PFSK-1 (cell line): ENCODE results near the gene TAF6.

Source experiments
- FOXP2 ChIP-seq: optimal IDR thresholded peaks from 2 replicates; pipeline ENCODE3; 2011; ENCODE audit warnings: borderline replicate concordance, control low read depth, inconsistent platforms; ENCODE audit not compliant: insufficient read depth; ENCODE audit errors: extremely low read length, extremely low read depth
- POLR2AphosphoS5 ChIP-seq: IDR thresholded peaks from 2 replicates; pipeline ENCODE4 v1.6.1; 2012; ENCODE audit warnings: low read depth, mild to moderate bottlenecking, control low read depth, low read length, moderate library complexity
- REST ChIP-seq, 2 experiments: IDR thresholded peaks; 2 replicates each; pipeline versions ENCODE4 v1.6.1 to v1.8.0; 2011 to 2012; ENCODE audit warnings: low read depth in 2 of 2, low read length in 2 of 2, control low read depth in 1 of 2, inconsistent platforms in 1 of 2, mild to moderate bottlenecking in 1 of 2, moderate library complexity in 1 of 2; ENCODE audit not compliant: insufficient read depth in 1 of 2
- SIN3A ChIP-seq: IDR thresholded peaks from 2 replicates; pipeline ENCODE4 v1.6.1; 2012; ENCODE audit warnings: mild to moderate bottlenecking, low read length, moderate library complexity, borderline replicate concordance; ENCODE audit not compliant: insufficient read depth
- TAF1 ChIP-seq: IDR thresholded peaks from 2 replicates; pipeline ENCODE4 v1.6.1; 2012; ENCODE audit warnings: low read length, control low read depth, borderline replicate concordance; ENCODE audit not compliant: insufficient read depth

Gene TAF6

GRCh38 chr7:100148559-100149328 is 29.6 kb upstream of the TAF6 start, which contains the start of gene LAMTOR4:
Gene LAMTOR4 (plus strand): TSS chr7:100148918. CDS start chr7:100148973, 55 bp downstream.
- TF ChIP-seq FOXP2 (peak; percentile 84), REST (IDR thresholded peaks at IDR 0.05; ENCODE audit: insufficient read depth in 1 of 2, low read depth in 2 of 2, low read length in 2 of 2) (no peak), POLR2AphosphoS5 (peak; percentile 77), TAF1 (0 out of 2 replicates have a peak, but pooled peaks have one; percentile 44), SIN3A (peak; percentile 39; the same call in 1 of the 2 replicates)

- TF ChIP-seq SIN3A (no peak), TAF1 (no peak), REST (IDR thresholded peaks at IDR 0.05; ENCODE audit: insufficient read depth in 1 of 2, low read depth in 2 of 2, low read length in 2 of 2) (no peak), POLR2AphosphoS5 (no peak), FOXP2 (no peak)
Measured at GRCh38 chr7:100148225-100148558, 29.0 kb upstream of the TAF6 start.

- TF ChIP-seq TAF1 (no peak), SIN3A (no peak), REST (IDR thresholded peaks at IDR 0.05; ENCODE audit: insufficient read depth in 1 of 2, low read depth in 2 of 2, low read length in 2 of 2) (no peak), POLR2AphosphoS5 (no peak)
Measured at GRCh38 chr7:100147278-100147677, 28.1 kb upstream of the TAF6 start.

GRCh38 chr7:100142461-100142860 is 23.3 kb upstream of the TAF6 start:
- TF ChIP-seq SIN3A (no peak), TAF1 (no peak), FOXP2 (no peak), REST (IDR thresholded peaks at IDR 0.05; ENCODE audit: insufficient read depth in 1 of 2, low read depth in 2 of 2, low read length in 2 of 2) (no peak), POLR2AphosphoS5 (no peak)
